HepG2 (cell line): ENCODE data around the gene KATNBL1. TPM values are rescaled to one million over a fixed set of nuclear protein-coding genes. Genes with fewer than 3 reads are reported as not detected.

Experiments
- ATAC-seq: fragments of 200-7000 bp; cut with Tn5 transposase; 3 replicates; pipeline ENCODE4 v1.9.1; 2020; ENCODE audit warnings: mild to moderate bottlenecking, moderate library complexity
- BruUV-seq: library from RNA; stranded (reverse); fragments of 400-500 nt; replicated peaks from 2 replicates; lab custom pipeline; 2021; lab: Mats Ljungman, UMichigan
- CTCF ChIA-PET: fragments of 300-600 bp; formaldehyde crosslinking; extraction: SDS; loops from one replicate; lab custom pipeline; 2021; ENCODE audit warnings: low total read pairs, inconsistent platforms, low intra/inter-chr PET ratio; lab: Yijun Ruan, JAX
- POLR2A ChIA-PET: fragments of 350-600 bp; sonication (Branson Sonifier 250); formaldehyde crosslinking; loops from one replicate; lab custom pipeline; 2020; ENCODE audit warnings: antibody characterized with exemption, inconsistent platforms; lab: Yijun Ruan, JAX
- DNase-seq: peaks from one replicate; pipeline ENCODE4 v3.0.0-alpha.2; 2015; ENCODE audit warnings: low spot score
- FAIRE-seq: peaks from 3 replicates; lab custom pipeline; 2011; peaks lifted over from hg19 to GRCh38; lab: Jason Lieb, UNC
- H2AFZ ChIP-seq: one replicate; pipeline ENCODE4 v1.6.1; 2011; ENCODE audit warnings: low read length, inconsistent platforms
- H3K27ac ChIP-seq: fragments of 300-600 bp; 3 replicates; pipeline ENCODE4 v1.8.0; 2011; ENCODE audit warnings: mixed run types, mild to moderate bottlenecking, mixed read lengths, low read length, inconsistent platforms; ENCODE audit not compliant: insufficient read depth; ENCODE audit errors: extremely low read length
- H3K27me3 ChIP-seq, 2 experiments: fragments of 200-600 bp in 1 of 2; 2 replicates in 1 of 2; 3 replicates in 1 of 2; pipeline versions ENCODE4 v1.6.0 to v1.8.0; 2011; ENCODE audit warnings: low read length in 2 of 2, mild to moderate bottlenecking in 2 of 2, moderate library complexity in 2 of 2, inconsistent platforms in 1 of 2; ENCODE audit not compliant: insufficient read depth in 2 of 2, control insufficient read depth in 1 of 2
- H3K36me3 ChIP-seq, 2 experiments: fragments of 200-600 bp in 1 of 2; replicated peaks in 1 of 2; 2 replicates in 1 of 2; 3 replicates in 1 of 2; pipeline versions ENCODE4 v1.5.1 to v1.8.0; 2011; ENCODE audit warnings: low read length in 2 of 2, inconsistent platforms in 1 of 2; ENCODE audit not compliant: insufficient read depth in 2 of 2, control insufficient read depth in 1 of 2
- H3K4me1 ChIP-seq: 2 replicates; pipeline ENCODE4 v1.5.1; 2012; ENCODE audit warnings: low read length, inconsistent platforms; ENCODE audit not compliant: insufficient read depth
- H3K4me2 ChIP-seq: 2 replicates; pipeline ENCODE4 v1.6.0; 2011; ENCODE audit warnings: low read depth, low read length, inconsistent platforms
- H3K4me3 ChIP-seq, 3 experiments: fragments of 200-600 bp in 1 of 3; sonication (generic), shearing (Covaris generic) in 1 of 3; replicated peaks in 1 of 3; 2 replicates each; pipeline ENCODE4 v1.5.1; 2011 to 2016; ENCODE audit warnings: low read length in 3 of 3, inconsistent platforms in 2 of 3, low read depth in 2 of 3, mild to moderate bottlenecking in 2 of 3, control low read depth in 1 of 3, mixed read lengths in 1 of 3; ENCODE audit not compliant: insufficient read depth in 1 of 3
- H3K79me2 ChIP-seq: one replicate; pipeline ENCODE4 v1.6.1; 2011; ENCODE audit warnings: low read length, inconsistent platforms; ENCODE audit not compliant: insufficient read depth
- H3K9ac ChIP-seq: 2 replicates; pipeline ENCODE4 v1.6.0; 2011; ENCODE audit warnings: mild to moderate bottlenecking, low read depth, low read length, inconsistent platforms; ENCODE audit not compliant: insufficient read depth
- H3K9me3 ChIP-seq: 2 replicates; pipeline ENCODE4 v1.5.1; 2012; ENCODE audit warnings: mild to moderate bottlenecking, low read length
- H4K20me1 ChIP-seq: 2 replicates; pipeline ENCODE4 v1.6.0; 2011; ENCODE audit warnings: inconsistent platforms, mild to moderate bottlenecking, low read length, moderate library complexity; ENCODE audit not compliant: insufficient read depth
- BORCS8-MEF2B ChIP-seq: sonication (generic); formaldehyde crosslinking; IDR thresholded peaks from 2 replicates; pipeline ENCODE4 v1.8.0; 2022; ENCODE audit warnings: mild to moderate bottlenecking, missing genetic modification reagents
- NKX3-1 ChIP-seq: sonication (generic); formaldehyde crosslinking; IDR thresholded peaks from 2 replicates; pipeline ENCODE4 v1.5.0; 2020; ENCODE audit warnings: missing genetic modification reagents
- PBX2 ChIP-seq: IDR thresholded peaks from 2 replicates; pipeline ENCODE4 v1.6.1; 2016; ENCODE audit warnings: control low read depth
- REXO4 ChIP-seq: sonication (generic); formaldehyde crosslinking; IDR thresholded peaks from 2 replicates; pipeline ENCODE4 v1.8.0; 2022; ENCODE audit warnings: missing genetic modification reagents, mild to moderate bottlenecking, borderline replicate concordance
- TIGD3 ChIP-seq: sonication (generic); formaldehyde crosslinking; IDR thresholded peaks from 2 replicates; pipeline ENCODE4 v1.5.1; 2020; ENCODE audit warnings: mild to moderate bottlenecking, missing genetic modification reagents, borderline replicate concordance
- XBP1 ChIP-seq: sonication (generic); formaldehyde crosslinking; IDR thresholded peaks from 2 replicates; pipeline ENCODE4 v1.5.0; 2020; ENCODE audit warnings: missing genetic modification reagents
- ZBTB40 ChIP-seq, 2 experiments: fragments of 450-650 bp in 1 of 2; sonication (generic) in 1 of 2; formaldehyde crosslinking in 1 of 2; IDR thresholded peaks; 2 replicates each; pipeline versions ENCODE4 v1.6.1 to v1.8.0; 2016 to 2022; ENCODE audit warnings: antibody characterized with exemption in 1 of 2, mild to moderate bottlenecking in 1 of 2, missing genetic modification reagents in 1 of 2
- ZBTB7B ChIP-seq: sonication (generic); formaldehyde crosslinking; IDR thresholded peaks from 2 replicates; pipeline ENCODE4 v1.4.0; 2020; ENCODE audit warnings: missing genetic modification reagents
- ZC3H13 ChIP-seq: sonication (generic); formaldehyde crosslinking; IDR thresholded peaks from 2 replicates; pipeline ENCODE4 v1.8.1; 2023; ENCODE audit warnings: mild to moderate bottlenecking, missing genetic modification reagents, moderate library complexity
- ZNF33A ChIP-seq: sonication (generic); formaldehyde crosslinking; IDR thresholded peaks from 2 replicates; pipeline ENCODE4 v1.5.1; 2020; ENCODE audit warnings: missing genetic modification reagents, mild to moderate bottlenecking, moderate library complexity, borderline replicate concordance
- ZNF558 ChIP-seq: sonication (generic); formaldehyde crosslinking; IDR thresholded peaks from 2 replicates; pipeline ENCODE4 v1.9.0; 2022; ENCODE audit warnings: mild to moderate bottlenecking, missing genetic modification reagents, borderline replicate concordance
- ZNF670 ChIP-seq: sonication (generic); formaldehyde crosslinking; IDR thresholded peaks from 2 replicates; pipeline ENCODE4 v1.8.0; 2022; ENCODE audit warnings: mild to moderate bottlenecking, missing genetic modification reagents, borderline replicate concordance
- WGBS: methylation state at CpG from one replicate; pipeline ENCODE4 v1.1.6; 2017; ENCODE audit warnings: low lambda C conversion rate; 5-methylcytosine and 5-hydroxymethylcytosine counted together
- in situ Hi-C: cut with HindIII; loops from 2 replicates; pipeline ENCODE4 v1.10.0; 2017; ENCODE audit warnings: low pct_unique_long_range_greater_than_20kb; ENCODE audit not compliant: extremely low pct_ligation_motif_present
- intact Hi-C: fragments of 100-400 bp; cut with micrococcal nuclease; formaldehyde crosslinking; loops from one replicate; pipeline ENCODE4 v1.10.0; 2022; ENCODE audit not compliant: unreplicated experiment
- polyA plus RNA-seq, 8 experiments: library from polyadenylated mRNA; depleted of rRNA in 3 of 8; stranded (reverse) in 7 of 8; unstranded in 1 of 8; fragments of >200 nt; fragmentation: Illumina TruSeq in 4 of 8; extraction: Trizol in 4 of 8; gene quantifications; 2 replicates each; pipeline versions ENCODE4 v1.2.1 to v1.2.3, GENCODE V29; 2011 to 2016; ENCODE audit warnings: low read depth in 4 of 8, missing spikeins in 1 of 8, mixed read lengths in 1 of 8; ENCODE audit not compliant: insufficient read depth in 1 of 8
- total RNA-seq, 5 experiments: library from RNA; depleted of rRNA; stranded (reverse); fragments of >200 nt; fragmentation: Illumina TruSeq; extraction: Trizol; gene quantifications; 2 replicates each; pipeline ENCODE4 v1.2.3, GENCODE V29; 2016; ENCODE audit warnings: low read depth in 1 of 5

Gene KATNBL1
- total and polyA plus RNA-seq, 2 of the 13 experiments (the other 11 are each of a cell fraction or from before 2014, with no cell fraction given) = 23.4 to 42.8 TPM

- no peak for TF ChIP-seq XBP1
- no peak for TF ChIP-seq ZNF33A
These were observed 93.3 kb downstream of the KATNBL1 start (continued) for GRCh38 chr15:34116620-34117019.

- no peak overlapping the region for H3K4me2 ChIP-seq
- H2AFZ ChIP-seq = no peak overlapping the region
- POLR2A ChIA-PET = no interaction called here
- H4K20me1 ChIP-seq = no peaks in the 10 kb centered on the region
- H3K9ac ChIP-seq = no peak overlapping the region
- no TSS peak for BruUV-seq
- H3K27ac ChIP-seq = no peak overlapping the region
- WGBS = 5% methylated on average over 2 of the region's 3 CpGs
- ATAC-seq = no peak
- H3K36me3 ChIP-seq = no peaks in the 10 kb centered on the region
- no peak for FAIRE-seq
- H3K27me3 ChIP-seq = no peaks in the 10 kb centered on the region
- CTCF ChIA-PET = no interaction called here
- H3K9me3 ChIP-seq = no peaks in the 10 kb centered on the region
- H3K79me2 ChIP-seq = no peaks in the 10 kb centered on the region
- DNase-seq = no peak
- intact Hi-C loops (loop anchor here (5.0 kb wide), 1 partner anchor 57 kb away; no protein-coding TSS in a partner anchor), in situ Hi-C loops (loop anchor here (5.0 kb wide), 1 partner anchor 98 kb away; the partner anchor contains the start of gene KATNBL1)
- peaks cover 4% of the 10 kb centered on the region; the same call in 1 of the 2 replicates for H3K4me1 ChIP-seq
- no peak overlapping the region for H3K4me3 ChIP-seq
- no peak for TF ChIP-seq TIGD3
- no peak for TF ChIP-seq ZNF558 (CRISPR knock-in tag)
- no peak for TF ChIP-seq PBX2 (CRISPR knock-in tag)
- no peak for TF ChIP-seq BORCS8-MEF2B (CRISPR knock-in tag)
- no peak for TF ChIP-seq ZBTB40 (IDR thresholded peaks at IDR 0.05)
- TF ChIP-seq ZBTB40 (CRISPR knock-in tag; IDR thresholded peaks at IDR 0.05) = no peak
- TF ChIP-seq ZC3H13 (CRISPR knock-in tag) = no peak
- no peak for TF ChIP-seq ZBTB7B (CRISPR knock-in tag)
- no peak for TF ChIP-seq REXO4 (CRISPR knock-in tag)
- TF ChIP-seq NKX3-1 (CRISPR knock-in tag) = no peak
- TF ChIP-seq ZNF670 (CRISPR knock-in tag) = no peak
These were observed 95.2 kb downstream of the KATNBL1 start for GRCh38 chr15:34114739-34115138.
